IMR-90 (cell line): ENCODE results near the gene PKD1L1. TPM values are rescaled to one million over a fixed set of nuclear protein-coding genes. Genes with fewer than 3 reads are reported as not detected.

Source experiments
- ATAC-seq: fragments of 200-7000 bp; cut with Tn5 transposase; 2 replicates; pipeline ENCODE4 v1.9.1; 2020; ENCODE audit warnings: low read depth, mild to moderate bottlenecking, moderate library complexity
- BruUV-seq: library from RNA; stranded (reverse); fragments of 400-500 nt; replicated peaks from 2 replicates; lab custom pipeline; 2021; lab: Mats Ljungman, UMichigan
- CTCF ChIA-PET: fragments of 300-600 bp; formaldehyde crosslinking; extraction: SDS; loops from one replicate; lab custom pipeline; 2021; ENCODE audit warnings: antibody characterized with exemption; lab: Yijun Ruan, JAX
- POLR2A ChIA-PET: fragments of 300-600 bp; sonication (Branson Sonifier 250); formaldehyde crosslinking; loops from one replicate; lab custom pipeline; 2022; ENCODE audit warnings: antibody characterized with exemption; ENCODE audit not compliant: unreplicated experiment; lab: Charles Lee
- DNase-seq: peaks from one replicate; pipeline ENCODE4 v3.0.0; 2013
- H2AFZ ChIP-seq: replicated peaks from 2 replicates; pipeline ENCODE3; 2013; ENCODE audit warnings: low read length, mild to moderate bottlenecking; ENCODE audit not compliant: poor library complexity
- H2AK5ac ChIP-seq: 2 replicates; pipeline ENCODE4 v1.6.1; 2013; ENCODE audit warnings: low read depth, low read length, inconsistent platforms
- H2AK9ac ChIP-seq: replicated peaks from 2 replicates; pipeline ENCODE3; 2013; ENCODE audit warnings: mild to moderate bottlenecking, low read depth, low read length, moderate library complexity; ENCODE audit not compliant: poor library complexity
- H2BK120ac ChIP-seq: 2 replicates; pipeline ENCODE4 v1.6.1; 2013; ENCODE audit warnings: low read depth, low read length, inconsistent platforms
- H2BK15ac ChIP-seq: 3 replicates; pipeline ENCODE4 v1.6.1; 2013; ENCODE audit warnings: low read depth, low read length, inconsistent platforms
- H2BK20ac ChIP-seq: 2 replicates; pipeline ENCODE4 v1.6.1; 2013; ENCODE audit warnings: low read depth, mild to moderate bottlenecking, inconsistent platforms, low read length, moderate library complexity
- H2BK5ac ChIP-seq: 2 replicates; pipeline ENCODE4 v1.6.1; 2013; ENCODE audit warnings: mild to moderate bottlenecking, low read depth, low read length, inconsistent platforms; ENCODE audit not compliant: poor library complexity, severe bottlenecking
- H3K14ac ChIP-seq: replicated peaks from 2 replicates; pipeline ENCODE4 v1.6.1; 2013; ENCODE audit warnings: low read depth, low read length, inconsistent platforms
- H3K18ac ChIP-seq: 2 replicates; pipeline ENCODE4 v1.6.1; 2013; ENCODE audit warnings: low read depth, low read length, control low read depth
- H3K23ac ChIP-seq: 2 replicates; pipeline ENCODE4 v1.6.1; 2013; ENCODE audit warnings: low read depth, low read length, inconsistent platforms
- H3K27ac ChIP-seq: 2 replicates; pipeline ENCODE4 v1.5.1; 2013; ENCODE audit warnings: mild to moderate bottlenecking, control low read depth, low read length; ENCODE audit not compliant: insufficient read depth
- H3K27me3 ChIP-seq: 2 replicates; pipeline ENCODE4 v1.6.1; 2013; ENCODE audit warnings: low read length; ENCODE audit not compliant: control insufficient read depth, insufficient read depth
- H3K36me3 ChIP-seq: 2 replicates; pipeline ENCODE4 v1.6.1; 2013; ENCODE audit warnings: low read length, mixed read lengths; ENCODE audit not compliant: control insufficient read depth, insufficient read depth
- H3K4ac ChIP-seq: 2 replicates; pipeline ENCODE4 v1.6.1; 2013; ENCODE audit warnings: low read depth, low read length, inconsistent platforms
- H3K4me1 ChIP-seq: 2 replicates; pipeline ENCODE4 v1.6.1; 2013; ENCODE audit warnings: low read length, mixed read lengths; ENCODE audit not compliant: control insufficient read depth, insufficient read depth
- H3K4me2 ChIP-seq: 2 replicates; pipeline ENCODE4 v1.6.1; 2013; ENCODE audit warnings: low read depth, mild to moderate bottlenecking, control low read depth, low read length, moderate library complexity
- H3K4me3 ChIP-seq: 2 replicates; pipeline ENCODE4 v1.5.1; 2013; ENCODE audit warnings: low read depth, mild to moderate bottlenecking, control low read depth, low read length, moderate library complexity; ENCODE audit not compliant: insufficient read depth
- H3K56ac ChIP-seq: 2 replicates; pipeline ENCODE4 v1.6.1; 2013; ENCODE audit warnings: low read length, inconsistent platforms; ENCODE audit not compliant: insufficient read depth; ENCODE audit errors: extremely low read depth
- H3K79me1 ChIP-seq, 2 experiments: 2 replicates each; pipeline ENCODE4 v1.6.1; 2013; ENCODE audit warnings: low read length in 2 of 2, inconsistent platforms in 1 of 2, low read depth in 1 of 2
- H3K9ac ChIP-seq: 2 replicates; pipeline ENCODE4 v1.6.1; 2013; ENCODE audit warnings: low read depth, low read length, control low read depth
- H3K9me1 ChIP-seq: 2 replicates; pipeline ENCODE4 v1.6.1; 2013; ENCODE audit warnings: low read length, inconsistent platforms; ENCODE audit not compliant: insufficient read depth
- H3K9me3 ChIP-seq: 2 replicates; pipeline ENCODE4 v1.6.1; 2013; ENCODE audit warnings: low read length; ENCODE audit not compliant: control insufficient read depth, insufficient read depth
- H4K20me1 ChIP-seq: 2 replicates; pipeline ENCODE4 v1.6.1; 2013; ENCODE audit warnings: low read length, inconsistent platforms; ENCODE audit not compliant: insufficient read depth
- H4K5ac ChIP-seq: 2 replicates; pipeline ENCODE4 v1.6.1; 2013; ENCODE audit warnings: mild to moderate bottlenecking, low read depth, low read length, control low read depth
- H4K8ac ChIP-seq, 2 experiments: 2 replicates each; pipeline ENCODE4 v1.6.1; 2013; ENCODE audit warnings: low read depth in 2 of 2, low read length in 2 of 2, control low read depth in 1 of 2, inconsistent platforms in 1 of 2
- H4K91ac ChIP-seq: 2 replicates; pipeline ENCODE4 v1.6.1; 2013; ENCODE audit warnings: low read depth, low read length, inconsistent platforms; ENCODE audit not compliant: insufficient read depth
- CEBPB ChIP-seq: IDR thresholded peaks from 2 replicates; pipeline ENCODE4 v1.6.1; 2012; ENCODE audit warnings: low read depth, low read length, improper control_type of control experiment
- FOS ChIP-seq: fragments of 150-350 bp; IDR thresholded peaks from 2 replicates; pipeline ENCODE4 v1.6.1; 2016; ENCODE audit warnings: low read depth, low read length
- NFE2L2 ChIP-seq: fragments of 150-350 bp; IDR thresholded peaks from 2 replicates; pipeline ENCODE4 v1.6.1; 2016; ENCODE audit warnings: low read depth, mild to moderate bottlenecking, low read length
- POLR2A ChIP-seq: IDR thresholded peaks from 2 replicates; pipeline ENCODE4 v1.6.1; 2012; ENCODE audit warnings: mild to moderate bottlenecking, low read depth, low read length
- RAD21 ChIP-seq: IDR thresholded peaks from 2 replicates; pipeline ENCODE4 v1.6.1; 2012; ENCODE audit warnings: low read length, improper control_type of control experiment
- RCOR1 ChIP-seq: IDR thresholded peaks from 2 replicates; pipeline ENCODE4 v1.6.1; 2012; ENCODE audit warnings: mild to moderate bottlenecking, low read length, improper control_type of control experiment; ENCODE audit not compliant: insufficient replicate concordance
- RFX5 ChIP-seq: IDR thresholded peaks from 2 replicates; pipeline ENCODE4 v1.8.0; 2012; ENCODE audit warnings: low read depth, mild to moderate bottlenecking, low read length, moderate library complexity
- WGBS, 2 experiments: methylation state at CpG; one replicate each; pipeline versions ENCODE4 v1.1.5 to v1.1.7; 2013; ENCODE audit warnings: missing lambda C conversion rate in 2 of 2; ENCODE audit not compliant: insufficient read length in 1 of 2; ENCODE audit errors: extremely low coverage in 2 of 2; 5-methylcytosine and 5-hydroxymethylcytosine counted together
- dilution Hi-C: fragments of 300-500 bp; cut with HindIII; formaldehyde crosslinking; loops from one replicate; pipeline ENCODE4 v1.14.3; 2018; ENCODE audit warnings: low sequenced_read_pairs; ENCODE audit not compliant: unreplicated experiment
- in situ Hi-C: fragments of 300-500 bp; cut with MboI; formaldehyde crosslinking; loops from 3 replicates; pipeline ENCODE4 v1.14.3; 2019; ENCODE audit warnings: low sequenced_read_pairs, inconsistent platforms, mixed read lengths
- intact Hi-C: fragments of 100-400 bp; cut with micrococcal nuclease; formaldehyde crosslinking; loops from 2 replicates; pipeline ENCODE4 v1.10.0; 2022
- polyA plus RNA-seq, 3 experiments: library from polyadenylated mRNA; depleted of rRNA; stranded (reverse); fragments of >200 nt; gene quantifications; 2 replicates each; pipeline ENCODE4 v1.2.3, GENCODE V29; 2012; ENCODE audit warnings: low replicate concordance in 1 of 3
- total RNA-seq: library from RNA; depleted of rRNA; stranded (reverse); fragments of >200 nt; gene quantifications from 2 replicates; pipeline ENCODE4 v1.2.3, GENCODE V29; 2012

Gene PKD1L1
- total and polyA plus RNA-seq, 2 of the 4 experiments (the other 2 are of a cell fraction), result under 0.01 to 0.15 TPM

DNA sequence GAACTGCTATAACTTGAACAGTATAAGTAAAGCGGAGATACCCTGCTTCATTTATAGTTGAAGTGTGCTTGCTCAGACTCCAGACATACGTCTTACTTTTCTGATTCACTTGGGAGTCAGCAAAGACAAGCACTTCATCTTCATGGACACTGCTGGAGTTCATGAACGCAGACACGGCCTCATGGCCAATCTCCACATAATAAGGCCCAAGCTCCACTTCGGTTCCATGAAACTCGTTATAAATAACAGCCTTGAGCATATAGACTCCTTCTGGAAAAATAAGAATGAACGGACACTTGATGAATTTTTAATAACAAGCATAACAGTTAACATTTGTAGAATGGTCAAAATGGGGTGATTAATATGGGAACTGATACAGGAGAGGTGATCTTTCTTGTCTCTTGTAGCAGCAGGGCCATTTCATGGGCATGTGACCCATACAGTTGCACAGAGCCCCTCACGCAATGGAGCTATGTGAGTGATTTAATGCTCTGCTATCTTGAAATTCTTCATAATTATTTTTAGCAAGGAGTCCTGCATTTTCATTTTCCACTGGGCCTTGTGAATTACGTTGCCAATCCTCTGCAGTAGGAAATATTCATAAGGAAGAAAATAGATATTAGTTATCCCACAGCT, 40.2 kb downstream of the PKD1L1 start:
- Histone ChIP-seq H3K4me3 (no peak overlapping the region), H2BK120ac (no peak overlapping the region), H2AFZ (no peak overlapping the region), H3K14ac (no peak overlapping the region), H2AK5ac (no peak overlapping the region), H4K8ac (no peak overlapping the region), H4K5ac (no peak overlapping the region), H3K27ac (no peak overlapping the region), H3K23ac (no peak overlapping the region), H4K20me1 (no peaks in the 10 kb centered on the region), H3K9ac (no peak overlapping the region), H3K9me3 (no peaks in the 10 kb centered on the region), H2BK15ac (no peak overlapping the region), H3K4me2 (no peak overlapping the region), H3K4me1 (no peaks in the 10 kb centered on the region), H4K91ac (no peak overlapping the region), H3K9me1 (no peaks in the 10 kb centered on the region), H3K79me1 (no peaks in the 10 kb centered on the region), H3K27me3 (peaks cover 38% of the 10 kb centered on the region), H3K56ac (no peak overlapping the region), H2AK9ac (no peak overlapping the region), H2BK5ac (no peak overlapping the region), H3K4ac (no peak overlapping the region), H3K36me3 (no peaks in the 10 kb centered on the region), H2BK20ac (no peak overlapping the region), H3K18ac (no peak overlapping the region)
- WGBS, 2 experiments, result no CpG with 5 or more reads among the region's 9 CpGs
- intact Hi-C loops, result no loop called here
- ChIA-PET POLR2A (no interaction called here), CTCF (no interaction called here)
- no peak for ATAC-seq
- TF ChIP-seq RCOR1 (no peak), NFE2L2 (no peak), RAD21 (no peak), POLR2A (no peak), CEBPB (no peak), FOS (no peak), RFX5 (no peak)
- dilution Hi-C loops, result no loop called here
- no peak for DNase-seq
- BruUV-seq, result no TSS peak
- in situ Hi-C loops, result no loop called here
